GM21717 (cell line): ENCODE measurements around the gene RASA1.
"Not testable (repeated sequence)": the region's sequence is repeated elsewhere in the genome, so short reads cannot be mapped to it uniquely, and the experiment has no call there.

ENCODE experiments used
- ATAC-seq: cut with Tn5 transposase; IDR thresholded peaks from one replicate; pipeline ENCODE4 v1.9.1; 2021; ENCODE audit warnings: mild to moderate bottlenecking, moderate library complexity; ENCODE audit not compliant: unreplicated experiment

The RASA1 gene

DNA sequence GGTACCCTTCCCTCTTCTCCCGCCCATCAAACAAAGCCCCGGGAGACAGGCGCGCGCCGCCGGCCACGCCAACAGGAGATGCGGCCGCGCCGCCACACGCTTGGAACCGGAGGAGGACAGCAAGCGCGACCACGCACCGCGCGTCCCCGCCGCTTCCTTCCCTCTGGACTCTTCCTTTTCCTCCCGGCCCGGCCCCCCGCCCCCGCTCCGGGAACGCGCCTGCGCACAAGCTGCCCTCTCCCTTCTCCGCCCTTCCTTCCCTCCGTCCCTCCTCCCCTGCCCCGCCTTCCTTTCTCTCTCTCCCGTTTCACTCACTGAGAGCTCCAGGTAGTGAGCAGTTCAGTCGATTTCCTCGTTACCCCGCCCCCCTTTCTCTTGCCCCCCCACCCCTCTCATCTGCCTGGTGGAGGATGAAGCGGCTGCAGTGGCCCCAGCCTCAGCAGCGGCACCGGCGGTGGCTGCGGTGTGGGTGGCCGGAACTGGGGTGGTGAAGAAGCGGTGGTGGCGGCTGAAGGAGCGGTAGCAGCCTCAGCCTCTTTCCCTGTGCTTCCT lies at the start of gene RASA1:
RASA1 (plus strand) TSS at position 310 of the 552 bp plus-strand sequence. CDS start 569 bp downstream, outside the sequence.
- ATAC-seq = peak; percentile 58

DNA sequence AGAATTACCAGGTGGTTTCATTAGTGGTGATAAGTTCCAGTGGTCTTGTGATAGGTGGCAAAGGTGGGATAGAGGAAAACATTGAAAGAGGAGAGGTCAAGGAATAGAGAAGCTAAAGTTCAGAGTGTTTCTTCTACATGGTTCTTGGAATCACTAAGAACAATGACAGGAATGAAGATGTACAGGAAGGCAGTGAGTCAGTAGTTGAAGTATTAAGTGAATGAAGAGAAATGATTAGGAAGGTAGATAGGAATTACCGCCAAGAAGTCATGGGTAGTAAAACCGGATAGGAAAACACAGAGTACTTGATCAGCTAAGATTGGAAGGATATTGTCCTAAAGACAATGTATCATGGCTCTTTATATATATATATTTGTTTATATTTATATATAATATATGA lies 37.9 kb upstream of the RASA1 start:
- ATAC-seq = no peak

- ATAC-seq = peak; percentile 98
These were observed 36.5 kb upstream of the RASA1 start for GRCh38 chr5:87231037-87231808.

DNA sequence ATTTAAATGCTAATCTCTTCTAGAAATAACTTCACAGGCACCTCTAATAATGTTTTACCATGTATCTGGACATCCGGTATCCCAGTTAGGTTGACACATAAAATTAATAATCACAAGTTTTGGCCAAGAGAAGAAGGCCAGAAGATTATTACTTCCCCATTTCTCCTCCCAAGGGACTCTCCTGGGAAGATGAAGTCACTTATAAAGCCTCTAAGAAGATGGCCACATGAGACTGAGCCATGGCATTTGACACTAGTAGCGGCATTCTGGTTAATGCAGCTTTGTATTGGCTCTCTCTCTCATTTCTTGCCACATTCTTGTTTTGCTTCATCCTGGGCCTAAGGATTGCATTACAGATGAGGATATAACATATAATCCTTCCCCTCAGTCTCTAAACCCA lies 34.5 kb upstream of the RASA1 start:
- no peak for ATAC-seq

GRCh38 chr5:87241555-87241954 lies 26.1 kb upstream of the RASA1 start:
- ATAC-seq = no peak

DNA sequence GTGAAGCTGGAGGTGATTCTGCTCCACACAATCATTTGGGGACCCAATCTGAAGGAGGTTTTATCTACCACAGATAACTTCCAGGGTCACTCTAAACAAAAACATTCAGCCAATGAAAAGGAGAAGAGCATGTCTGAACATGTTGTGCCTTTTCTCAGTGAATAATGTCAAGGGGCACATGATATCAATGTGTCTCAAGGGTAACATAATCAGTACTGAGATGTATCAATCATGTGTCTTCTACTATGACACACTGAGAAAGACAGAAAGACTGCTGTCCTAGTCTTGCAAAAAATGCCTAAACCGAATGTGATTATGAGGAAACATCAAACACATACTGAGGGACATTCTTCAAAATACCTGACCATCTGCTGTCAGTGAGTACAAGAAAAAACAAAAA lies 25.4 kb upstream of the RASA1 start:
- no peak for ATAC-seq

- no peak for ATAC-seq
These were observed 24.4 kb upstream of the RASA1 start for GRCh38 chr5:87243161-87243844.

DNA sequence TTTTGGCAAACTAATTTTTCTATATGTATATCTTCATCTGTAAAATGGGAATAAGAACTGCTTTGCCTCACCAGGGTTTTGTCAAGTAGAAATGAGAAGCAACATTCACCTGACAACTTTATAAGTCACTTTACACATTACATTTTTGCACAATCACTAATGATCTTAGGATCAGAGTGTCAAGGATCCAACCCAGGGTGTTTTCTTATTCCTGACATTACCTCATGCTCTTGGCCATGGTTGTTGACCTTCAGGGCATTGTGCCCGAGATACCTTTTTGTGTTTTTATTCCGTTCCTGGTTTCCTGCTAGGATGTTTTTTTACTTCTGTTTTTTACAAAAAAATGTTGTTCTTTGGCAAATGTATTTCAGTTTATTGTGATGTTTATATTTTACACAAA lies 22.2 kb upstream of the RASA1 start:
- no peak for ATAC-seq

DNA sequence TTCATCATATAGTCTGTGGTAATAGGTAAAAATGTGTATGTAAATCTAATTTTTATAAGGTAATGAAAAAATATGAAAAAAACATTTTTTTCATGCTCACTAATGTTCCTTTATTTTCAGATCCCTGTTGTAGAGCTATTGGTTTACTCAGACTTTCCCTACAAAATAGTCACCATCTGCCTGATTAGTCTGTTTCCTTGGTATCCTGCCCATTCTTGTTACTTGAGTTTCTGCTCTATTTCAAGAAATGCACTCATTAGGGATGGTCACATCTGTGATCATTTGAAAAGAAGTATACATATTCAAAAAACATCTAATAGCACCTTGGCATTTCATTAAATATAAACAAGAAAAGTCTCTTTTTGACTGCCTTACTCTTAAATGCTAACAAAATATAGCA lies 21.6 kb upstream of the RASA1 start:
- ATAC-seq = no peak

DNA sequence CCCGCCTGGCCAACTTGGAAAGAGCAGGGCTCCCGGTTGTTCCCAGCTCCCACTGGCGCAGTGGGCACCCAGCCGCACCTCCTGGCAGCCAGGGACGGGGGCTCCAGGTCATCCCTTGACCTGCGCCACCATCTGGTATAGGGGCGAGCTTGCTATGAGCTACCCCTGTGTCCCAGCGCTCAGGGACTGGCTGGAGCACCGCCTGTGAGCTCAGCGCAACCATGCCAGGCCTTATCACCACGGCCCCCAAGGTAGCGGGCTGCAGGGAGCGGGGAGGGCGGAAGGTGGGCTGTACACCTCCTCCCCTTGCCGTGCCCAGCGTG lies 15.4 kb upstream of the RASA1 start:
- ATAC-seq = no peak

GRCh38 chr5:87254035-87254434 lies 13.6 kb upstream of the RASA1 start:
- ATAC-seq = no peak

- no peak for ATAC-seq
These were observed 9.2 kb upstream of the RASA1 start for GRCh38 chr5:87258507-87258906.

DNA sequence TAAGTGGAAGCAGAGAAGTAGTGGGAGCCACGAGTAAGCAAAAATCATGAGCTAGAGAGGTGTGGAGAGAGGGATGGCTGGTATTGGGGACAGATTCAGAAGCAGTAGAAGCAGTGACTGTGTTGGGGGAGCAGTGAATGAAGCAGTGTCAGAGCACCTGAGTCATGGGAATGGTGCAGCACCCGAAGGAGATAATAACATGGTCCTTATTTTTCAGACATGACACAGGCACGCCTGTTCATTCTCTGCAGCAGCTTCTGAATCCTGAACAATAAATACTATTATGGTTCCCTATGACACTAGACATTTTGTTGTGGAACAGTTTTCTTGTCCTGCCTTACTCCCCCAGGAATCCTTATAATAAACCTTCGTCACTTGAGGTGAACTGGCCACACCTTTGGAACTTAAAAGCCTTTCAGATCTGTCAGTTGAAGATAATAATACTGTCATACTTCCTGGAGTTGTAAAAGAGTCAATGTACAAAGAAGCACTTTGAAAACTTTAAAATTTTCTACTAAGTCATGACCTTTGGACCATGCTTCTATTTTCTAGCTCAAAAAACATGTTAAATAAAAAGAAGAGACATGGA lies 7.0 kb upstream of the RASA1 start:
- no peak for ATAC-seq

GRCh38 chr5:87263498-87263897 lies 4.2 kb upstream of the RASA1 start:
- ATAC-seq = no peak

- peak; percentile 19 for ATAC-seq
These were observed 639 bp upstream of the RASA1 start for GRCh38 chr5:87266914-87267573.

GRCh38 chr5:87268126-87268969 lies 665 bp downstream of the RASA1 start:
- ATAC-seq = peak; percentile 63

DNA sequence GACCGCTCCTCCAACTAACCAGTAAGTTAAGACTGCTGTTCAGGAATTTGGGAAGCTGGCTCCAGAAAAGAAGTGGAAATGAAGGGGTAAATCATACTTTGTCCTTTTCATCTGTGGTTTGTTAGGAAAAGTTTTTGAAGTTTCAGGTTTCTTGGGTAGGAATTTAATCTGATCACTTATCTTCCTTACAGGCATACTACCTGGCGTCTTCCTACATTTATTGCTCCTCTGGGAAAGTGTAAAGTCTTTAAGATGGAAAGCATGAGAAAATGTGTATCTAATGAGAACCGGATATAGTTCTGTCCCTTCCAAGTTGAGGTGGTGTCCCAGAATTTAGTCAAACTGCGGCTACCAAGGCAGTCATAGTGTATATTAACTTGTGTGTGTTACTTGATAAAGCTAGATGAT lies 1.3 kb downstream of the RASA1 start:
- no peak for ATAC-seq

GRCh38 chr5:87270888-87271287 lies 3.2 kb downstream of the RASA1 start:
- ATAC-seq = not testable (repeated sequence)

DNA sequence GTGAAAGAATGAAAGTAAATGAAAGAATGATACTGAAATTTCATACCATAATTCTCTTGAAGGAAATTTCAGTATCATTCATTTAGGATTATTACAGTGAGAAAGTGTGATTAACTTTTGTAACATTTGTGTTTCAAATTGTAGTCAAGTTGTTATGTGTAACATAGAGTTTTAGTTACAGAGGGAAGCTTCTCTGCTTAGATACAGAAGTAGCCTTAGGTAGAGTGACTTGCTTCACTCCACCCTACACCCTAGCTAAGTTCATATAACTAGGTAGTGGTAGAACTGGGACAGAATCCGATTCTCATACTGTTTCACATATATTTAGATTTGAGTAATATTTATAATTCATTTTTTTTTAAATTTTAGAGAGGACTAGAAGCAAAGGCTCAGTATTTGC lies 9.0 kb downstream of the RASA1 start:
- no peak for ATAC-seq

DNA sequence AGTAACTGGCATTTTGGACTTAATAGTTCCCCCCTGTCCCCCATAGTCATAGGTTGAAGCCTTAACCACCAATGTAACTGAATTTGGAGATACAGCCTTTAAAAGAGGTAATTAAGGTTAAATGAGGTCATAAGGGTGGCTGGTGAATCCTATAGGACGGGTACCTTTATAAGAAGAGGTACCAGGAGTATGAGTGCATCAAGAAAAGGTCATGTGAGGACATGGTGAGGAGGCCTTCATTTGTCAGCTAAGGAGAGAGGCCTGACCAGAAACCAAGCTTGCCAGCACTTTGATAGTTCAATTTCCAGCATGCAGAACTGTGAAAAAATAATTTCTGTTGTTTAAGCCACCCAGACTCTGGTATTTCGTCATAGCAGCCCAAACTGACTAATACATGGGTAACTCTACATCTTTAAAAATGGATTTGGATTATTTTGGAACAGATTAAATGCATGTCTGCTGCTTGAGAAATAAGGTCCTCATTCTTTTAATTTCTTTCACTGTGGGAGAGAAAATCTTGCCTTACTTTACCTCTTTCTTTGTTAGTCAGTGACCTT lies 9.7 kb downstream of the RASA1 start:
- no peak for ATAC-seq
